Cardiac muscle cell (in vitro differentiated cells and primary cell): ENCODE measurements around the gene TMEM40. TPM values are rescaled to one million over a fixed set of nuclear protein-coding genes. Genes with fewer than 3 reads are reported as not detected.

ENCODE experiments used
- DNase-seq, 2 donors: peaks; one replicate each; pipeline versions ENCODE4 v3.0.0 to v3.0.0-alpha.2; 2010 to 2017; ENCODE audit warnings: low read depth in 1 of 2, low spot score in 1 of 2
- H3K27ac ChIP-seq: fragments of 200-600 bp; sonication (generic); 2 replicates; pipeline ENCODE4 v1.5.1; 2016
- H3K27me3 ChIP-seq: fragments of 200-600 bp; sonication (generic); 2 replicates; pipeline ENCODE4 v1.6.0; 2016; ENCODE audit warnings: control low read depth
- H3K36me3 ChIP-seq: fragments of 200-600 bp; sonication (generic); 2 replicates; pipeline ENCODE4 v1.5.1; 2016; ENCODE audit warnings: control low read depth
- H3K4me1 ChIP-seq: fragments of 200-600 bp; sonication (generic); 2 replicates; pipeline ENCODE4 v1.8.1; 2017; ENCODE audit warnings: low read depth, mild to moderate bottlenecking, mixed run types
- H3K4me3 ChIP-seq: fragments of 200-600 bp; sonication (generic); 2 replicates; pipeline ENCODE4 v1.5.1; 2016; ENCODE audit warnings: mild to moderate bottlenecking
- H3K9me3 ChIP-seq: fragments of 200-600 bp; sonication (generic); 2 replicates; pipeline ENCODE4 v1.5.1; 2017; ENCODE audit warnings: low read depth, mild to moderate bottlenecking, control low read depth
- CTCF ChIP-seq: IDR thresholded peaks from 2 replicates; pipeline ENCODE4 v1.5.1; 2012; ENCODE audit warnings: low read depth, mild to moderate bottlenecking, low read length
- polyA plus RNA-seq: library from polyadenylated mRNA; unstranded; fragments of >200 nt; fragmentation: Nextera tagmentation; extraction: Ambion mirVana; gene quantifications from 2 replicates; pipeline ENCODE4 v1.2.1, GENCODE V29; 2016
- total RNA-seq: library from RNA; depleted of rRNA; stranded (reverse); fragments of >200 nt; gene quantifications from 2 replicates; pipeline ENCODE4 v1.2.3, GENCODE V29; 2016

Gene TMEM40
- total and polyA plus RNA-seq, 2 experiments from 2014 or later, result 4.0 to 5.2 TPM

- Histone ChIP-seq H3K36me3 (no peaks in the 10 kb centered on the region), H3K9me3 (no peaks in the 10 kb centered on the region), H3K4me1 (peaks cover 7% of the 10 kb centered on the region), H3K4me3 (no peak overlapping the region), H3K27me3 (no peaks in the 10 kb centered on the region), H3K27ac (no peak overlapping the region)
- no peak for DNase-seq
- no peak for TF ChIP-seq CTCF
Measured at GRCh38 chr3:12773710-12774086, 14.6 kb upstream of the TMEM40 start.

- no peaks in the 10 kb centered on the region for H3K27me3 ChIP-seq
- H3K4me1 ChIP-seq, result peaks cover 7% of the 10 kb centered on the region
- no peak for DNase-seq
- no peak overlapping the region for H3K27ac ChIP-seq
- no peaks in the 10 kb centered on the region for H3K9me3 ChIP-seq
- H3K36me3 ChIP-seq, result no peaks in the 10 kb centered on the region
- no peak for TF ChIP-seq CTCF
- no peak overlapping the region for H3K4me3 ChIP-seq
Measured at GRCh38 chr3:12773030-12773709, 14.1 kb upstream of the TMEM40 start.

- no peaks in the 10 kb centered on the region for H3K36me3 ChIP-seq
- peaks cover 7% of the 10 kb centered on the region for H3K4me1 ChIP-seq
- H3K27me3 ChIP-seq, result no peaks in the 10 kb centered on the region
- no peak for TF ChIP-seq CTCF
- DNase-seq, result no peak
- no peak overlapping the region for H3K4me3 ChIP-seq
- H3K27ac ChIP-seq, result no peak overlapping the region
- H3K9me3 ChIP-seq, result no peaks in the 10 kb centered on the region
Measured at GRCh38 chr3:12772462-12772861, 13.4 kb upstream of the TMEM40 start.

- DNase-seq, result no peak
- Histone ChIP-seq H3K27me3 (no peaks in the 10 kb centered on the region), H3K27ac (no peak overlapping the region), H3K4me1 (peaks cover 7% of the 10 kb centered on the region), H3K9me3 (no peaks in the 10 kb centered on the region), H3K4me3 (no peak overlapping the region), H3K36me3 (no peaks in the 10 kb centered on the region)
- no peak for TF ChIP-seq CTCF
Measured at GRCh38 chr3:12771236-12771635, 12.2 kb upstream of the TMEM40 start.

GRCh38 chr3:12769761-12770160, 10.7 kb upstream of the TMEM40 start:
- no peak overlapping the region for H3K27ac ChIP-seq
- H3K4me3 ChIP-seq, result no peak overlapping the region
- no peaks in the 10 kb centered on the region for H3K36me3 ChIP-seq
- no peaks in the 10 kb centered on the region for H3K9me3 ChIP-seq
- no peaks in the 10 kb centered on the region for H3K27me3 ChIP-seq
- no peak for DNase-seq
- peaks cover 2% of the 10 kb centered on the region for H3K4me1 ChIP-seq
- no peak for TF ChIP-seq CTCF
